Activated T-cell treated with anti-CD3 and anti-CD28 coated beads, Interleukin-2, amount 50 U/mL, for 24 hours (primary cell): Measurements from ENCODE around the gene SFRP4.
"Not testable (repeated sequence)": the region's sequence is repeated elsewhere in the genome, so short reads cannot be mapped to it uniquely, and the experiment has no call there.

Experiments used
- DNase-seq: peaks from one replicate; pipeline ENCODE4 v3.0.0-alpha.2; 2020
- H3K27ac Mint-ChIP-seq: 2 replicates; pipeline ENCODE4 v1.8.0; 2020; ENCODE audit warnings: mild to moderate bottlenecking, mixed read lengths
- H3K27me3 Mint-ChIP-seq: 2 replicates; pipeline ENCODE4 v1.8.0; 2020; ENCODE audit warnings: mixed read lengths
- H3K36me3 Mint-ChIP-seq: 2 replicates; pipeline ENCODE4 v1.8.0; 2020; ENCODE audit warnings: low read depth, mixed read lengths
- H3K4me1 Mint-ChIP-seq: 2 replicates; pipeline ENCODE4 v1.8.0; 2020; ENCODE audit warnings: low read depth, mixed read lengths
- H3K4me3 Mint-ChIP-seq: 2 replicates; pipeline ENCODE4 v1.8.0; 2020; ENCODE audit warnings: mild to moderate bottlenecking, moderate library complexity, mixed read lengths
- H3K9me3 Mint-ChIP-seq: 2 replicates; pipeline ENCODE4 v1.8.0; 2020; ENCODE audit warnings: mixed read lengths

Gene SFRP4

GRCh38 chr7:37916673-37917660 lies at the start of gene SFRP4:
SFRP4 (minus strand) TSS chr7:37916817; CDS start chr7:37916537, 280 bp downstream.
- H3K27ac Mint-ChIP-seq: no peak within 1 kb of the TSS
- H3K4me1 Mint-ChIP-seq: peaks cover 21% of the 10 kb centered on the region
- no peaks in the 10 kb centered on the region for H3K36me3 Mint-ChIP-seq
- H3K4me3 Mint-ChIP-seq: peak within 1 kb of the TSS; percentile 30
- peaks cover 80% of the 10 kb centered on the region for H3K27me3 Mint-ChIP-seq
- H3K9me3 Mint-ChIP-seq: no peaks in the 10 kb centered on the region
- peak; percentile 30 for DNase-seq

GRCh38 chr7:37964196-37964595 lies 47.6 kb upstream of the SFRP4 start:
- Mint-ChIP-seq H3K36me3 (no peaks in the 10 kb centered on the region), H3K27me3 (no peaks in the 10 kb centered on the region), H3K4me3 (no peak overlapping the region), H3K27ac (no peak overlapping the region), H3K4me1 (no peaks in the 10 kb centered on the region), H3K9me3 (no peaks in the 10 kb centered on the region)
- DNase-seq: no peak

GRCh38 chr7:37961251-37961650 lies 44.6 kb upstream of the SFRP4 start:
- H3K36me3 Mint-ChIP-seq: no peaks in the 10 kb centered on the region
- H3K4me1 Mint-ChIP-seq: no peaks in the 10 kb centered on the region
- no peak overlapping the region for H3K27ac Mint-ChIP-seq
- DNase-seq: no peak
- H3K9me3 Mint-ChIP-seq: no peaks in the 10 kb centered on the region
- no peak overlapping the region for H3K4me3 Mint-ChIP-seq
- peaks cover 3% of the 10 kb centered on the region for H3K27me3 Mint-ChIP-seq

GRCh38 chr7:37960483-37960882 lies 43.9 kb upstream of the SFRP4 start:
- peaks cover 3% of the 10 kb centered on the region for H3K27me3 Mint-ChIP-seq
- no peaks in the 10 kb centered on the region for H3K9me3 Mint-ChIP-seq
- no peak for DNase-seq
- H3K4me3 Mint-ChIP-seq: no peak overlapping the region
- no peaks in the 10 kb centered on the region for H3K4me1 Mint-ChIP-seq
- H3K27ac Mint-ChIP-seq: no peak overlapping the region
- H3K36me3 Mint-ChIP-seq: no peaks in the 10 kb centered on the region

GRCh38 chr7:37957221-37957970 lies 40.8 kb upstream of the SFRP4 start:
- DNase-seq: no peak
- Mint-ChIP-seq H3K4me1 (no peaks in the 10 kb centered on the region), H3K4me3 (no peak overlapping the region), H3K27me3 (peaks cover 3% of the 10 kb centered on the region), H3K27ac (no peak overlapping the region), H3K36me3 (no peaks in the 10 kb centered on the region), H3K9me3 (no peaks in the 10 kb centered on the region)

- Mint-ChIP-seq H3K4me1 (no peaks in the 10 kb centered on the region), H3K36me3 (no peaks in the 10 kb centered on the region), H3K27ac (no peak overlapping the region), H3K4me3 (no peak overlapping the region), H3K9me3 (no peaks in the 10 kb centered on the region), H3K27me3 (peaks cover 3% of the 10 kb centered on the region)
- DNase-seq: no peak
Measured at GRCh38 chr7:37956791-37957190, 40.2 kb upstream of the SFRP4 start.

DNA sequence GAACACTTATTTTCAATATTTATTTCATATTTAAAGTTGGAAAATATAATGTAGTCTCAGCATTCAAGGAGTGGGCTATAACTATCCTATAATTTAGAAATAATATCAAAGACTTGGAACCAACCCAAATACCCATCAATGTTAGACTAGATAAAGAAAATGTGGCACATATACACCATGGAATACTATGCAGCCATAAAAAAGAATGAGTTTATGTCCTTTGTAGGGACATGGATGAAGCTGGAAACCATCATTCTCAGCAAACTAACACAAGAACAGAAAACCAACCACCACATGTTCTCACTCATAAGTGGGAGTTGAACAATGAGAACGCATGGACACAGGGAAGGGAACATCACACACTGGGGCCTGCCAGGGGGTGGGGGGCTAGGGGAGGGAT lies 37.6 kb upstream of the SFRP4 start:
- H3K4me3 Mint-ChIP-seq, H3K4me1 Mint-ChIP-seq, H3K27me3 Mint-ChIP-seq, H3K9me3 Mint-ChIP-seq, H3K36me3 Mint-ChIP-seq, DNase-seq, H3K27ac Mint-ChIP-seq: not testable (repeated sequence)

GRCh38 chr7:37952240-37952639 lies 35.6 kb upstream of the SFRP4 start:
- Mint-ChIP-seq H3K4me1 (no peaks in the 10 kb centered on the region), H3K27ac (no peak overlapping the region), H3K36me3 (no peaks in the 10 kb centered on the region), H3K4me3 (no peak overlapping the region), H3K9me3 (no peaks in the 10 kb centered on the region), H3K27me3 (peaks cover under 1% of the 10 kb centered on the region)
- no peak for DNase-seq

DNA sequence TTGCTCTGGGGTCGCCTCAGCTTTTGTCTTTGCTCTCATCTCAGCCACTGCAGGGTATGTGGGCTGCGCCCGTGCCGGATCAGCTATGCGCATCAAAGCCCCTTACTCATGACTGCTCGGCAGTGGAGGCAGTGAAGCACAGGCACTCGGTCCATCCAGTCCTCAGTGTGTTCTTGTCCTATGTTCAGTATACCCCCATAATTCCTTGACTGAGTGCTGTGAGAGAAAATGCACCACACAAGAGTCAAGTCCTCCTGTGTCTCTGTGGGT lies 31.3 kb upstream of the SFRP4 start:
- Mint-ChIP-seq H3K4me3 (no peak overlapping the region), H3K27me3 (no peaks in the 10 kb centered on the region), H3K9me3 (no peaks in the 10 kb centered on the region), H3K27ac (no peak overlapping the region), H3K4me1 (no peaks in the 10 kb centered on the region), H3K36me3 (no peaks in the 10 kb centered on the region)
- no peak for DNase-seq

- H3K4me1 Mint-ChIP-seq: no peaks in the 10 kb centered on the region
- no peaks in the 10 kb centered on the region for H3K36me3 Mint-ChIP-seq
- no peak overlapping the region for H3K4me3 Mint-ChIP-seq
- no peak overlapping the region for H3K27ac Mint-ChIP-seq
- no peaks in the 10 kb centered on the region for H3K9me3 Mint-ChIP-seq
- no peaks in the 10 kb centered on the region for H3K27me3 Mint-ChIP-seq
- no peak for DNase-seq
Measured at GRCh38 chr7:37947138-37947940, 30.7 kb upstream of the SFRP4 start.

DNA sequence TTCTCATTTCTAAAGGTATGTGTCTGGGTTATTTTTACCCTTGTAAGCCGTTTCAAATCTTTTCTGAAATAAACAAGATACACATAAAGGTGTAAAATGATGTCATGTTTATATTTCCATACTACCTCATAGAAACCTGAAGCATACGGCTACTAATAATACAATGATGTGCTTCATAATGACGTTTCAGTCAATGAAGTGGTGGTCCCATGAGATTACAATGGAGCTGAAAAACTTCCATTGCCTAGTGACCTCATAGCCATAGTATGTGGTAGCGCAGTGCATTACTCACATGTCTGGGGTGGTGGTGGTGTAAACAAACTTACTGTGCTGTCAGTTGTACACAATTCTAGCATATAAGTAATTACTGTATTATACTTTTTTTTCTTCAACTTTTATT lies 28.7 kb upstream of the SFRP4 start:
- H3K27me3 Mint-ChIP-seq: no peaks in the 10 kb centered on the region
- no peak for DNase-seq
- no peak overlapping the region for H3K27ac Mint-ChIP-seq
- H3K36me3 Mint-ChIP-seq: no peaks in the 10 kb centered on the region
- no peaks in the 10 kb centered on the region for H3K9me3 Mint-ChIP-seq
- no peaks in the 10 kb centered on the region for H3K4me1 Mint-ChIP-seq
- H3K4me3 Mint-ChIP-seq: no peak overlapping the region

GRCh38 chr7:37944737-37945054 lies 28.1 kb upstream of the SFRP4 start:
- Mint-ChIP-seq H3K36me3 (no peaks in the 10 kb centered on the region), H3K4me1 (no peaks in the 10 kb centered on the region), H3K9me3 (no peaks in the 10 kb centered on the region), H3K27ac (no peak overlapping the region), H3K27me3 (no peaks in the 10 kb centered on the region), H3K4me3 (no peak overlapping the region)
- no peak for DNase-seq

DNA sequence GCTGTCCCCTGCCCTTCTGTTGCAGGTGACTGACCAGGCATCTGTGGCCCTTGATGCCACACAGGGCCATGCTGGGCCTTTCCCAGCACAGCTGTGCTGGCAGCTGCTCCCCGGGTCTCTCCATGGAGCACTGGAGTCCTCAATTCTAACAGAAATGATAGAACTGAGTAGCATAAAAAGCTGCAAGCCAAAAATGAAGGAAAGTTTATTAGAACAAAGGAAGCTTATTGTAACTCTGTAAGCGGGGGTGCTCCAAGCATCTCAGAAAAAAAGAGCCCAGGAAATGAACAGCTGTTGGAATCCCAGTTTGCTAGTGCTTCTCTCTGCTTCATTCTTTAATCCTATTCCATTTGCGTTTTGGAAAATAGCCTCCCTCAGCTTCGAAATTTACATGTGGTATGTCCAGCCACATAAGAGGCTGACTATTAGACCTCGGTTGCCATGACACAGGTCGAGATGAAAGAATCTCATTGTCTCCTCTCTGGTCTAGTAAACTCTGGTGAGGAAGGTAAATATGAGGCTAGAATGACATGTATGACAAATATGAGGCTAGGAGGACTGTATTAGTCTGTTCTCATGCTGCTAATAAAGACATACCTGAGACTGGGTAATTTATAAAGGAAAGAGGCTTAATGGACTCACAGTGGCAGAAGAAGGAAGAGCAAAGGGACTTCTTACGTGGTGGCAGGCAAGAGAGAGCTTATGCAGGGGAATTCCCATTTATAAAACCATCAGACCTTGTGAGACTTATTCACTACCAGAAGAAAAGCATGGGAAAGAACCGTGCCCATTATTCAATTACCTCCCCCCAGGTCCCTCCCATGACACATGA lies 27.5 kb upstream of the SFRP4 start:
- H3K36me3 Mint-ChIP-seq: no peaks in the 10 kb centered on the region
- no peaks in the 10 kb centered on the region for H3K9me3 Mint-ChIP-seq
- no peaks in the 10 kb centered on the region for H3K4me1 Mint-ChIP-seq
- no peaks in the 10 kb centered on the region for H3K27me3 Mint-ChIP-seq
- H3K27ac Mint-ChIP-seq: no peak overlapping the region
- H3K4me3 Mint-ChIP-seq: no peak overlapping the region
- no peak for DNase-seq

GRCh38 chr7:37942934-37943610 lies 26.5 kb upstream of the SFRP4 start:
- Mint-ChIP-seq H3K4me1 (no peaks in the 10 kb centered on the region), H3K27ac (no peak overlapping the region), H3K4me3 (no peak overlapping the region), H3K27me3 (no peaks in the 10 kb centered on the region), H3K36me3 (no peaks in the 10 kb centered on the region), H3K9me3 (no peaks in the 10 kb centered on the region)
- DNase-seq: no peak
